GM12873 (cell line): Measurements from ENCODE around the gene BSND.

Experiments used
- TF ChIP-seq, protein P1 (sequence below): IDR thresholded peaks from 2 replicates; pipeline ENCODE4 v1.5.1; 2012; ENCODE audit warnings: low read depth, mild to moderate bottlenecking, moderate library complexity, low read length, control low read depth; ENCODE audit not compliant: insufficient read depth; ENCODE audit errors: missing control alignments

Gene BSND

DNA sequence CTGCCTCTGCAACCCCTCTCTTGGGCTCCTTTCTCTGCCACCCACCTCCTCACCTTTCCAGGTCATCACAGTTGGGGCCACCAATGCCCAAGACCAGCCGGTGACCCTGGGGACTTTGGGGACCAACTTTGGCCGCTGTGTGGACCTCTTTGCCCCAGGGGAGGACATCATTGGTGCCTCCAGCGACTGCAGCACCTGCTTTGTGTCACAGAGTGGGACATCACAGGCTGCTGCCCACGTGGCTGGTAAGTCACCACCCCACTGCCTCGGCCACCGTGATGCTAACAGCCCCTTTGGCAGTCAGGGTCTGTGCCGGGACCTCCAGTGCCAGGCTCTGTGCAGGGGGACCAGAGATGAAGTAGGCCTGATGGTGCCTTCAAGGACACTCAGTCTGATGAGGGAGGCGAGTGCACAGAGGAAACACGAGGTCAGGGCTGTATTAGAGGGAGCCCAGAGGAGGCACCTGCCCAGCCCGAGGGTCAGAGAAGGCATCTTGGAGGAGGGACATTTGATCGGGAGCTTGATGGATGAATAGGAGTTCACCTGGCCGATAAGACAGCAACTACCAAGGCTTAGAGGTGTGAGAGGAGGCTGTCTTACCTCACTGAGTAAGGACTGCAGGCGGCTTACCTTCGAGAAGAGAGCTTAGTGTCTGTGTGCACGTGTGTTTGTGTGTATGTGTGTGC lies 58.7 kb downstream of the BSND start:
- TF ChIP-seq, protein P1, sequence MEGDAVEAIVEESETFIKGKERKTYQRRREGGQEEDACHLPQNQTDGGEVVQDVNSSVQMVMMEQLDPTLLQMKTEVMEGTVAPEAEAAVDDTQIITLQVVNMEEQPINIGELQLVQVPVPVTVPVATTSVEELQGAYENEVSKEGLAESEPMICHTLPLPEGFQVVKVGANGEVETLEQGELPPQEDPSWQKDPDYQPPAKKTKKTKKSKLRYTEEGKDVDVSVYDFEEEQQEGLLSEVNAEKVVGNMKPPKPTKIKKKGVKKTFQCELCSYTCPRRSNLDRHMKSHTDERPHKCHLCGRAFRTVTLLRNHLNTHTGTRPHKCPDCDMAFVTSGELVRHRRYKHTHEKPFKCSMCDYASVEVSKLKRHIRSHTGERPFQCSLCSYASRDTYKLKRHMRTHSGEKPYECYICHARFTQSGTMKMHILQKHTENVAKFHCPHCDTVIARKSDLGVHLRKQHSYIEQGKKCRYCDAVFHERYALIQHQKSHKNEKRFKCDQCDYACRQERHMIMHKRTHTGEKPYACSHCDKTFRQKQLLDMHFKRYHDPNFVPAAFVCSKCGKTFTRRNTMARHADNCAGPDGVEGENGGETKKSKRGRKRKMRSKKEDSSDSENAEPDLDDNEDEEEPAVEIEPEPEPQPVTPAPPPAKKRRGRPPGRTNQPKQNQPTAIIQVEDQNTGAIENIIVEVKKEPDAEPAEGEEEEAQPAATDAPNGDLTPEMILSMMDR = no peak

DNA sequence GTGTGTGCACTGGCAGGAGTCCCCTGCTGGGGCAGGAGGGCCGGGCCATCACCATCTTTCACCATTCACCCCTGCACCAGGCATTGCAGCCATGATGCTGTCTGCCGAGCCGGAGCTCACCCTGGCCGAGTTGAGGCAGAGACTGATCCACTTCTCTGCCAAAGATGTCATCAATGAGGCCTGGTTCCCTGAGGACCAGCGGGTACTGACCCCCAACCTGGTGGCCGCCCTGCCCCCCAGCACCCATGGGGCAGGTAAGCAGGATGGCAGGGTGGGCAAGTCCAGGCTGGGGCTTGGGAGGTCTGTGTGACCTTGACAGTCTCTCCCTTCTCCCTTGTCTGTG lies 59.2 kb downstream of the BSND start:
- TF ChIP-seq, protein P1 = no peak

DNA sequence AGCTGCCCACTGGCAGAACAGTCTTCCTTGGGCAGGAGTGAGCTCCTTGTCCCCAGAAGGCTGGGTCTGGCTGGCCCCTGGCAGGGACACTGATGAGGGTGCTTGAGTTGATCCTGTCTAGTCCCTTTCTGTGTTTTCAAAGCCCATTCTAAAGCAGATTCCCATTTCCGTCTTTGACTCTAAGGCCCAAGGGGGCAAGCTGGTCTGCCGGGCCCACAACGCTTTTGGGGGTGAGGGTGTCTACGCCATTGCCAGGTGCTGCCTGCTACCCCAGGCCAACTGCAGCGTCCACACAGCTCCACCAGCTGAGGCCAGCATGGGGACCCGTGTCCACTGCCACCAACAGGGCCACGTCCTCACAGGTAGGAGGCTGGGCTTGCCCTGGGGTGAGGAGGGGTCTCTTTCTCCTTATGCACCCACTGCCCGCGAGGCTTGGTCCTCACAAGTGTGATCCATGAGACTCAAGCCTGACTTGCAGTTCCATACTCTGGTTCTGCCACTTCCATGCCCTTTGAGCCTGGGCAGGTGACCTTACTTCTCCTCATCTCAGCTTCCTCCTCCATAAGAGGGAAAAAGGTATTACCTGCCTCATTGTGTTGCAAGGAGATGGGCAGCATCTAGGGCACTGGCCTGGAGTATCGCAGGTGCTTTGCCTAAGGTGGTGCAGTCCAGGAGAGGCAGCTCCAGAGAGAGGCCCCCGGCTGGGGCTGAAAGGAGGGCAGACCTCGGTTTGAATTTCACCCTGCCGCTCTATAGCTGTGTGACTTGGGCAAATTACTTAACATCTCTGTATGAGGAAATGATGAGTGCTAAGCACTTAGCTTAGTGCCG lies 60.8 kb downstream of the BSND start:
- TF ChIP-seq, protein P1 = no peak

DNA sequence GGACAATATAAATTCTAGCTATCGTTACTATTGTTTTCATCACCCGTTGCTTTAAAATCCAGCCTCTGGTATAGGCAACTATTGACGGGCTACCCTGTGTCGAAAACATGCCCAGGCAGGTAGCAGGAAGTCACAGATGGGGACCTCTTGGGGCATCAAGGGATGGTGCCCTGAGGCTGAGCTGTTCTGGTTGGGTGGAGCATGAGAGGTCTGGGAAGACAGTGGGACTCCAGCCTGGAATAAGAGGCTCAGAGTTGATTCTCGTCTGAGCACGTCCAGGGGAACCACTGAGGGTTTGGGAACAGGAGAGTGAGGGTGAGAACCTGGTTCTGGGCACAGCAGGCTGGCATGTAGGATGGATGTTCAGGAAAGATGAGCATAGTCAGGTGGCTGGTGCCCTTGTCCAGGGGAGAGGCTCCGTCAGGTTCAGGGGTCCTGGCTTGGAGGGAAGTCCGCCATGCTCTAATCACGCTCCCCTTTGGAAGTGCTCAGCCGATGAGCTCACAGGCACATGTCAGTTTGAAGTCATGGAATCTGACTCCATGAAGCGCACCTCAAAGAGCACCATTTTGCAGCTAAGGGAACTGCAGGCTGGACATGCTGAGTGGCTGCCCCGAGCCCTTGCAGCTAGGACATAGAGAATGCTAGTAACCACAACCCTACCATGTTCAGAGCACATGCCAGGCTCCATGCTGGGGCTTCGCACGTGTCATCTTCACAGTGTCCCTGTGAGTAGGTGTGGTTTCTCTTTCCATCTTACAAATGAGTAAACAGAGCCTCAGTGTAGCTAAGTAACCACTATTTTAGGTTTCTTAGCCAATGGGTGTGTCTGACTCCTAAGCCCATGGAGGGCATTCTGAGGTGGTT lies 61.6 kb downstream of the BSND start:
- TF ChIP-seq, protein P1 = no peak

DNA sequence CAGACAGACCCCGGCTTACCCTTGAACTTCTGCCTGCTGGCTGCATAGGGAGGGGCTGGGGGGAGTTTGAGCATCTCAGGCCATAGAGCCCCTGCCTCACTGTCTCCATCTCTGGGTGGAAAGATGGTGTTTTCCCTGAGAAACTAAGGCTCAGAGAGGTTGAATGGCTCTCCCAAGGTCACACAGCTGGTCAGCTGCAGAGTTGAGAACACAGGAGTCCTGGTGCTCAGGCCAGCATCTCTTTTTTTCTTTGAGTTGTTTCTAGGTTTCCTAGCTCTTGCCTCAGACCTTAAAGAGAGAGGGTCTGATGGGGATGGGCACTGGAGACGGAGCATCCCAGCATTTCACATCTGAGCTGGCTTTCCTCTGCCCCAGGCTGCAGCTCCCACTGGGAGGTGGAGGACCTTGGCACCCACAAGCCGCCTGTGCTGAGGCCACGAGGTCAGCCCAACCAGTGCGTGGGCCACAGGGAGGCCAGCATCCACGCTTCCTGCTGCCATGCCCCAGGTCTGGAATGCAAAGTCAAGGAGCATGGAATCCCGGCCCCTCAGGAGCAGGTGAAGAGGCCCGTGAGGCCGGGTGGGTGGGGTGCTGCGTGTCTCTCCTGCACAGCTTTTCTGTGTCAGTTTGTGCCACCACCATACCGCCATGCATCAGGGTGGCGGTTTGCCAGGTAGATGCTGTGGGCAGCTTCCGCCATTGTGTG lies 62.4 kb downstream of the BSND start:
- TF ChIP-seq, protein P1 = no peak
